HCT116 (cell line): ENCODE measurements around the gene CDH24. TPM values are rescaled to one million over a fixed set of nuclear protein-coding genes. Genes with fewer than 3 reads are reported as not detected.

Source experiments
- ATAC-seq: fragments of 200-7000 bp; cut with Tn5 transposase; 2 replicates; pipeline ENCODE4 v1.9.1; 2020; ENCODE audit warnings: mild to moderate bottlenecking, moderate library complexity
- BruUV-seq: library from RNA; stranded (reverse); fragments of 400-500 nt; replicated peaks from 2 replicates; lab custom pipeline; 2021; lab: Mats Ljungman, UMichigan
- CTCF ChIA-PET: fragments of 300-600 bp; sonication (Branson Sonifier 250); formaldehyde crosslinking; loops from one replicate; lab custom pipeline; 2021; ENCODE audit warnings: antibody characterized with exemption; lab: Charles Lee
- POLR2A ChIA-PET: fragments of 300-600, 350-600 bp; sonication (Branson Sonifier 250); formaldehyde crosslinking; loops from one replicate; lab custom pipeline; 2021; ENCODE audit warnings: antibody characterized with exemption; lab: Charles Lee
- RAD21 ChIA-PET, 2 experiments: fragments of 300-600 bp; sonication (Branson Sonifier 250); formaldehyde crosslinking; loops; one replicate each; lab custom pipeline; 2023; ENCODE audit warnings: low total read pairs in 2 of 2; ENCODE audit not compliant: uncharacterized antibody in 2 of 2, unreplicated experiment in 2 of 2, low non-redundant PET in 1 of 2; lab: Charles Lee
- DNase-seq: peaks from one replicate; pipeline ENCODE4 v3.0.0-alpha.2; 2010; ENCODE audit warnings: low read depth, low spot score
- H2AFZ ChIP-seq: fragments of 200-600 bp; shearing (Covaris generic), sonication (generic); 2 replicates; pipeline ENCODE4 v1.6.1; 2017; ENCODE audit warnings: low read depth, mixed run types, mixed read lengths, antibody characterized with exemption, low read length; ENCODE audit not compliant: poor library complexity, severe bottlenecking
- H3K27ac ChIP-seq: 2 replicates; pipeline ENCODE4 v1.5.1; 2012; ENCODE audit warnings: low read depth, low read length
- H3K27me3 ChIP-seq: fragments of 200-600 bp; sonication (generic); 2 replicates; pipeline ENCODE4 v1.6.1; 2016; ENCODE audit warnings: mixed run types, low read length, mixed read lengths; ENCODE audit not compliant: insufficient read depth
- H3K36me3 ChIP-seq, 2 experiments: fragments of 200-500 bp in 1 of 2; fragments of 200-600 bp in 1 of 2; sonication (Bioruptor generic) in 1 of 2; sonication (generic) in 1 of 2; 2 replicates each; pipeline versions ENCODE4 v1.5.1 to v1.6.1; 2014 to 2016; ENCODE audit warnings: low read length in 2 of 2, inconsistent platforms in 1 of 2, mixed read lengths in 1 of 2, mixed run types in 1 of 2; ENCODE audit not compliant: insufficient read depth in 2 of 2, control insufficient read depth in 1 of 2
- H3K4me1 ChIP-seq, 2 experiments: fragments of 200-600 bp in 1 of 2; sonication (generic) in 1 of 2; 2 replicates each; pipeline versions ENCODE4 v1.5.1 to v1.6.1; 2012 to 2017; ENCODE audit warnings: low read length in 2 of 2, inconsistent platforms in 1 of 2, mild to moderate bottlenecking in 1 of 2, mixed read lengths in 1 of 2, mixed run types in 1 of 2, moderate library complexity in 1 of 2; ENCODE audit not compliant: insufficient read depth in 2 of 2, control insufficient read depth in 1 of 2
- H3K4me2 ChIP-seq: fragments of 200-600 bp; sonication (generic); 2 replicates; pipeline ENCODE4 v1.6.1; 2017; ENCODE audit warnings: mixed run types, low read length, mixed read lengths
- H3K4me3 ChIP-seq, 2 experiments: fragments of 200-600 bp in 1 of 2; sonication (generic) in 1 of 2; replicated peaks in 1 of 2; 2 replicates each; pipeline ENCODE4 v1.5.1; 2011 to 2016; ENCODE audit warnings: low read length in 2 of 2, control low read depth in 1 of 2, low read depth in 1 of 2, mild to moderate bottlenecking in 1 of 2, mixed read lengths in 1 of 2, mixed run types in 1 of 2
- H3K79me2 ChIP-seq: fragments of 200-600 bp; sonication (generic); 2 replicates; pipeline ENCODE4 v1.6.1; 2017; ENCODE audit warnings: mild to moderate bottlenecking, mixed run types, low read length, moderate library complexity, mixed read lengths; ENCODE audit not compliant: insufficient read depth
- H3K9ac ChIP-seq: fragments of 200-600 bp; sonication (generic); 2 replicates; pipeline ENCODE4 v1.6.1; 2016; ENCODE audit warnings: low read length, mixed read lengths
- H3K9me2 ChIP-seq: fragments of 200-600 bp; sonication (generic), shearing (Covaris generic); 2 replicates; pipeline ENCODE4 v1.6.1; 2017; ENCODE audit warnings: mixed run types, mild to moderate bottlenecking, moderate library complexity; ENCODE audit not compliant: insufficient read depth
- H3K9me3 ChIP-seq, 2 experiments: fragments of 200-500 bp in 1 of 2; fragments of 200-600 bp in 1 of 2; sonication (Bioruptor generic) in 1 of 2; sonication (generic) in 1 of 2; 2 replicates each; pipeline ENCODE4 v1.6.1; 2014 to 2017; ENCODE audit warnings: low read length in 2 of 2, mixed read lengths in 2 of 2, inconsistent platforms in 1 of 2, low read depth in 1 of 2, mild to moderate bottlenecking in 1 of 2, mixed run types in 1 of 2, moderate library complexity in 1 of 2; ENCODE audit not compliant: control insufficient read depth in 1 of 2, insufficient read depth in 1 of 2
- H4K20me1 ChIP-seq: fragments of 200-600 bp; sonication (generic), shearing (Covaris generic); 2 replicates; pipeline ENCODE4 v1.6.1; 2017; ENCODE audit warnings: mixed run types, mild to moderate bottlenecking, moderate library complexity; ENCODE audit not compliant: insufficient read depth
- CBX3 ChIP-seq: IDR thresholded peaks from 2 replicates; pipeline ENCODE4 v1.6.1; 2012; ENCODE audit warnings: low read depth
- CEBPB ChIP-seq: IDR thresholded peaks from 2 replicates; pipeline ENCODE4 v1.6.1; 2012; ENCODE audit warnings: low read depth
- CTCF ChIP-seq, 3 experiments: fragments of 200-600 bp in 1 of 3; sonication (generic) in 1 of 3; IDR thresholded peaks in 2 of 3; conservative IDR thresholded peaks in 1 of 3; 2 replicates each; pipeline ENCODE4 v1.5.1; 2012 to 2017; ENCODE audit warnings: low read depth in 2 of 3, low read length in 2 of 3, antibody characterized with exemption in 1 of 3, borderline replicate concordance in 1 of 3, control low read depth in 1 of 3, mild to moderate bottlenecking in 1 of 3, mixed read lengths in 1 of 3, mixed run types in 1 of 3, moderate library complexity in 1 of 3; ENCODE audit not compliant: insufficient read depth in 1 of 3
- ELF1 ChIP-seq: IDR thresholded peaks from 2 replicates; pipeline ENCODE4 v1.6.1; 2012; ENCODE audit warnings: low read depth, borderline replicate concordance
- EZH2 ChIP-seq: fragments of 200-600 bp; sonication (generic); IDR thresholded peaks from 2 replicates; pipeline ENCODE4 v1.6.1; 2017; ENCODE audit warnings: antibody characterized with exemption, mixed run types
- FOSL1 ChIP-seq: IDR thresholded peaks from 2 replicates; pipeline ENCODE4 v1.6.1; 2012; ENCODE audit warnings: low read depth
- MAX ChIP-seq: IDR thresholded peaks from 2 replicates; pipeline ENCODE4 v1.6.1; 2012
- RAD21 ChIP-seq: IDR thresholded peaks from 2 replicates; pipeline ENCODE4 v1.6.1; 2012; ENCODE audit warnings: low read depth, mild to moderate bottlenecking
- REST ChIP-seq: IDR thresholded peaks from 2 replicates; pipeline ENCODE4 v1.6.1; 2012; ENCODE audit warnings: low read depth
- SIN3A ChIP-seq: IDR thresholded peaks from 2 replicates; pipeline ENCODE4 v1.6.1; 2012; ENCODE audit warnings: low read depth
- SP1 ChIP-seq: IDR thresholded peaks from 2 replicates; pipeline ENCODE4 v1.6.1; 2012; ENCODE audit warnings: low read depth
- YY1 ChIP-seq: IDR thresholded peaks from 2 replicates; pipeline ENCODE4 v1.6.1; 2011; ENCODE audit warnings: low read length, low read depth, moderate library complexity, mild to moderate bottlenecking; ENCODE audit not compliant: insufficient replicate concordance; ENCODE audit errors: extremely low read depth
- ZNF274 ChIP-seq: fragments of 200-500 bp; sonication (Bioruptor generic); IDR thresholded peaks from 2 replicates; pipeline ENCODE4 v1.6.1; 2014; ENCODE audit warnings: mild to moderate bottlenecking, low read depth, low read length, inconsistent platforms
- intact Hi-C: fragments of 100-400 bp; cut with micrococcal nuclease; formaldehyde crosslinking; loops from 2 replicates; pipeline ENCODE4 v1.10.0; 2022
- total RNA-seq: library from RNA; stranded (reverse); gene quantifications from one replicate; pipeline ENCODE4 v1.2.1, GENCODE V29; 2021; ENCODE audit not compliant: unreplicated experiment
- TF ChIP-seq, protein P1 (sequence below): IDR thresholded peaks from 2 replicates; pipeline ENCODE4 v1.6.1; 2011; ENCODE audit warnings: mild to moderate bottlenecking, low read length, moderate library complexity; ENCODE audit not compliant: insufficient replicate concordance; ENCODE audit errors: extremely low read depth
- TF ChIP-seq, protein P2 (sequence below): IDR thresholded peaks from 2 replicates; pipeline ENCODE4 v1.6.1; 2012

Gene CDH24
- total RNA-seq, 1 experiment from 2014 or later, result 19.3 TPM

GRCh38 chr14:23045419-23046357, 11.6 kb downstream of the CDH24 start:
- no peak for ATAC-seq
- BruUV-seq, result no TSS peak
- no peaks in the 10 kb centered on the region for H3K79me2 ChIP-seq
- no peaks in the 10 kb centered on the region for H3K36me3 ChIP-seq
- DNase-seq, result no peak
- TF ChIP-seq SIN3A (no peak), FOSL1 (no peak), ELF1 (no peak), YY1 (no peak), CEBPB (no peak), REST (no peak), SP1 (no peak), ZNF274 (no peak), CTCF (IDR thresholded peaks at IDR 0.05 in 2 of 3, conservative IDR thresholded peaks at IDR 0.05 in 1 of 3; ENCODE audit: borderline replicate concordance in 1 of 3, insufficient read depth in 1 of 3, low read depth in 2 of 3, low read length in 2 of 3) (no peak), CBX3 (no peak), EZH2 (no peak), MAX (no peak), RAD21 (no peak)
- TF ChIP-seq, protein P1, sequence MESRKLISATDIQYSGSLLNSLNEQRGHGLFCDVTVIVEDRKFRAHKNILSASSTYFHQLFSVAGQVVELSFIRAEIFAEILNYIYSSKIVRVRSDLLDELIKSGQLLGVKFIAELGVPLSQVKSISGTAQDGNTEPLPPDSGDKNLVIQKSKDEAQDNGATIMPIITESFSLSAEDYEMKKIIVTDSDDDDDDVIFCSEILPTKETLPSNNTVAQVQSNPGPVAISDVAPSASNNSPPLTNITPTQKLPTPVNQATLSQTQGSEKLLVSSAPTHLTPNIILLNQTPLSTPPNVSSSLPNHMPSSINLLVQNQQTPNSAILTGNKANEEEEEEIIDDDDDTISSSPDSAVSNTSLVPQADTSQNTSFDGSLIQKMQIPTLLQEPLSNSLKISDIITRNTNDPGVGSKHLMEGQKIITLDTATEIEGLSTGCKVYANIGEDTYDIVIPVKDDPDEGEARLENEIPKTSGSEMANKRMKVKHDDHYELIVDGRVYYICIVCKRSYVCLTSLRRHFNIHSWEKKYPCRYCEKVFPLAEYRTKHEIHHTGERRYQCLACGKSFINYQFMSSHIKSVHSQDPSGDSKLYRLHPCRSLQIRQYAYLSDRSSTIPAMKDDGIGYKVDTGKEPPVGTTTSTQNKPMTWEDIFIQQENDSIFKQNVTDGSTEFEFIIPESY, result no peak
- TF ChIP-seq, protein P2, sequence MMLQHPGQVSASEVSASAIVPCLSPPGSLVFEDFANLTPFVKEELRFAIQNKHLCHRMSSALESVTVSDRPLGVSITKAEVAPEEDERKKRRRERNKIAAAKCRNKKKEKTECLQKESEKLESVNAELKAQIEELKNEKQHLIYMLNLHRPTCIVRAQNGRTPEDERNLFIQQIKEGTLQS, result no peak
- H3K4me3 ChIP-seq, result no peak overlapping the region
- H3K27me3 ChIP-seq, result no peaks in the 10 kb centered on the region
- no peaks in the 10 kb centered on the region for H4K20me1 ChIP-seq
- no peak overlapping the region for H3K4me2 ChIP-seq
- no peaks in the 10 kb centered on the region for H3K9me3 ChIP-seq
- H3K4me1 ChIP-seq, result peaks cover 0 to 5% of the 10 kb centered on the region in 2 experiments; a peak in 1 of 4 replicates
- intact Hi-C loops, result no loop called here
- H2AFZ ChIP-seq, result no peak overlapping the region
- POLR2A ChIA-PET, result no interaction called here
- no peak overlapping the region for H3K9ac ChIP-seq
- RAD21 ChIA-PET, result no interaction called here
- CTCF ChIA-PET, result no interaction called here
- H3K27ac ChIP-seq, result no peak overlapping the region
- no peaks in the 10 kb centered on the region for H3K9me2 ChIP-seq
